Fibroblast of pulmonary artery (primary cell): ENCODE data around the gene HEXD.

Experiments used
- DNase-seq: peaks from one replicate; pipeline ENCODE4 v3.0.0-alpha.2; 2010; ENCODE audit warnings: low read depth
- H3K4me3 ChIP-seq: replicated peaks from 2 replicates; pipeline ENCODE4 v1.5.1; 2011; ENCODE audit warnings: low read depth, mild to moderate bottlenecking, control low read depth, low read length, moderate library complexity
- CTCF ChIP-seq: IDR thresholded peaks from 2 replicates; pipeline ENCODE4 v1.5.1; 2011; ENCODE audit warnings: mild to moderate bottlenecking, control low read depth, low read length, inconsistent platforms; ENCODE audit errors: missing control alignments

The HEXD gene

DNA sequence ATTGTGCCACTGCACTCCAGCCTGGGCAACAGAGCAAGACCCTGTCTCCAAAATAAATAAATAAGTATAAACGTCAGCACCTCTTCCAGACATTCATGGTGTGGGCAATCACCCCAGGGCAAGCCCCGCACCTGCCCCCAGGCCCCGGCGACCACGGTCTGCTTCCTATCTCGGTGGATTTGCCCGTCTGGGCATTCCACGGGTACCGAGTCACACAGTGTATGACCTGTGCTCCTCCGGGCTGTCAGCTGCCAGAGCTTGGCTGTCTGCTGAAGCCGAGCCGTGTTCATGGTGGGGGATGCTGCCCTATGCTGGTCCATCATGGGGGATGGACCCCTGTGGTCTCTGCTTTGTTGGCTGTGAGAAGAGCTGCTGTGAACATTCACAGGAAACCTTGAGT, 17.0 kb downstream of the HEXD start:
- DNase-seq = no peak
- no peak overlapping the region for H3K4me3 ChIP-seq

GRCh38 chr17:82435601-82436583, 17.7 kb downstream of the HEXD start:
- no peak for TF ChIP-seq CTCF
- H3K4me3 ChIP-seq = no peak overlapping the region

More for the DNA sequence above, 17.0 kb downstream of the HEXD start:
- TF ChIP-seq CTCF = no peak

DNA sequence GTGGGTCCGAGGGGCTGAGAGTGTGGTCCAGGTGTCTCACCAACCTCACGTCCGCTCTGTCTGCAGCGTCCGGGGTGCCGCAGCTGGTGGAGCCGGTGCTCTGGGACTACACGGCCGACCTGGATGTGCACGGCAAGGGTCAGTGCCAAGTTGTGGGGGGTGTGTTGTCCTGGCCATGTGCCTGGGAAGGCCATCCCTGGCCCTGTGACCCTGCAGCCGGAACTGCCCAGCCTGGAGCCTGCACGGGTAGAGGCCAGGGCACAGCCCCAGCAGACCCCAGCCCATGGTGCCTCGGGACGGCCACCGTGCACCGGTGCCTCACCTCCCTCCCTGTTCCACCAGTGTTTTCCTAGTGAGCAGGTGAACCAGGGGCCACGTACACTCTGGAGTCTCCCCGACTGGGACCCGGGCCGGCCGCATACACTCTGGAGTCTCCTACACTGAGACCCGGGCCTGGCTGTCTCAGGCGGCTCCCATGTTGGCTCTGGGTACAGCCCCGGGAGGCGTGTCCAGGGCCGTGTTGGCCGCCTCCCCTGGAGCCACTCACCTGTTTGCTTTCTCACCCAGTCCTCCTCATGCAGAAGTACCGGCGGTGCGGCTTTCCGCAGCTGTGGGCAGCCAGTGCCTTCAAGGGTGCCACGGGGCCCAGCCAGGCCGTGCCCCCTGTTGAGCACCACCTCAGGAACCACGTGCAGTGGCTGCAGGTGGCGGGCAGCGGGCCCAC, 18.6 kb downstream of the HEXD start:
- TF ChIP-seq CTCF = no peak
- H3K4me3 ChIP-seq = no peak overlapping the region
- no peak for DNase-seq

More at GRCh38 chr17:82435601-82436583, 17.7 kb downstream of the HEXD start:
- no peak for DNase-seq

- H3K4me3 ChIP-seq = no peak overlapping the region
These were observed 19.1 kb downstream of the HEXD start for GRCh38 chr17:82437325-82437668.

DNA sequence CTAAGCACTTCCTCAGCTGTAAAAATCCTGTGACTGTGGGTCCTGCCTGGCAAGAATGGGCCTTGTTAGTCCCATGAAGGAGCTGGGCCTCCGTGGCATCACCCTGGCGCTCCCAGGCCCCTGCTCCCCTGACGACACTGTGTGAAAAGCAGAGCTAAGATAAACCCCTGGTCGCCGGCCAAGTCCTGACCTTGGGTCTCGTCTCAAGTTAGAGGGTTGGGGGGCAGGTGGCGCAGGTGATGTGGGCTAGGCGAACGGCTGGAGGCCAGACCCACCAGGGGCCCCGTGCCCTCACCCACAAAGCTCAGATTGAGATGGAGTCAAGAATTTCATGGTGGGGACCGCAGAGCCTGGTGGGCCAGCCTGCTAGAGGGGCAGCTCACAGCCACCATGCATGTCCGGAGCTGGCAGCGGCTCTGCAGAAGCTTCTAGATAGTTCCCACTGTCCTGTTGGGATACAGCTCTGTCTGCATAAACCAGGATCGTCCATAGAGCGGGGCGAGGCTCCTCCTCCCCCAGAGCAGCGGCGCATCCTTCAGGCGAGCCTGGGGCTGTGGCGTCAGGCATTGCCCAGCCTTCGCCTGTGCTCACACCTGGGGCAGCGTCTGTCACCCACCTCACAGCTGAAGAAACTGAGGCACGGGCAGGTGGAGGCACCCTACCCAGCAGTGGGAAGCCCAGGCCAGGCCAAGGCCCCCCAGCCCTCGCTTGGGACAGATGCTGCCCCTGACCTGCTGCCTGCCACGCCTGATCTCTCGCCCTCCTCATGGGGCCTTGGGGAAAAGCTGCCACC, 20.4 kb downstream of the HEXD start:
- TF ChIP-seq CTCF = no peak
- no peak overlapping the region for H3K4me3 ChIP-seq
- DNase-seq = no peak

More at GRCh38 chr17:82437325-82437668, 19.1 kb downstream of the HEXD start:
- DNase-seq = no peak
- no peak for TF ChIP-seq CTCF

DNA sequence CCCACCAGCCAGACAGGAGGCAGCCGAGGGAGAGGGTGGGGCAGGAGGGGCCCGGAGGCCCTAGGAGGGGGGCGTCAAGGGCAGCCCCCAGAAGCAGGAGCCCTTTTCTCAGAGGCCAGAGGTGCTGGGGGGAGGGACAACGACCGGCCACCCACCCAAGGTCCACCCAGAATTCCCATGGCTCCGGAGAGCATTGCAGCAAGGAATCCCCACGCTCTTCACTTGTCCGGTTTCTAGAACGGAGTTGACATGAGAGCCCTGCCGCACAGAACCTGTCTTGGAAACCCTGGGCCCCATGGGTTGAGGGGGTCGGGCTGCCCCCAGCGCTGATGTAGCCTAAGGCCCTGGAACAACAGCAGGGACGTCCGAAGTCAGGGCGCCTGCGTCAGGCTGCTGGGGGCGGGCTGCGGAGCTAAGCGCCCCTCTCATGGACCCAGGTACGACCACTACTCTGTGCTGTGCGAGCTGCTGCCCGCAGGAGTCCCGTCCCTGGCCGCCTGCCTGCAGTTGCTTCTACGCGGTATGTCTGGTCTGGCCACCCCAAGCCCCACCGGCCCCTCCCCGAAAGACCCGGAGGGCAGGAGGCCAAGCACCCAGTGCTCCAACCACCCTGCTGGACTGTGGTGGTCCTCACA, 21.2 kb downstream of the HEXD start:
- TF ChIP-seq CTCF = no peak
- H3K4me3 ChIP-seq = no peak overlapping the region
- DNase-seq = no peak
